WTC11 (cell line): Measurements from ENCODE around the gene CRIP1.

Source experiments
- MXD4 ChIP-seq: fragments of 250-450 bp; sonication (Bioruptor Pico); IDR thresholded peaks from 2 replicates; pipeline ENCODE4 v1.8.0; 2021; ENCODE audit warnings: mild to moderate bottlenecking, moderate library complexity, borderline replicate concordance
- USF2 ChIP-seq: sonication (generic); formaldehyde crosslinking; IDR thresholded peaks from 2 replicates; pipeline ENCODE4 v1.8.1; 2023; ENCODE audit warnings: mild to moderate bottlenecking, missing genetic modification reagents, moderate library complexity
- TF ChIP-seq, protein P1 (sequence below): fragments of 200-600 bp; IDR thresholded peaks from 2 replicates; pipeline ENCODE4 v1.8.0; 2022; ENCODE audit warnings: antibody characterized with exemption
- TF ChIP-seq, protein P2 (sequence below): fragments of 250-450 bp; sonication (Bioruptor Pico); IDR thresholded peaks from 2 replicates; pipeline ENCODE4 v1.9.0; 2021; ENCODE audit warnings: moderate library complexity, mild to moderate bottlenecking, inconsistent platforms, borderline replicate concordance

DNA sequence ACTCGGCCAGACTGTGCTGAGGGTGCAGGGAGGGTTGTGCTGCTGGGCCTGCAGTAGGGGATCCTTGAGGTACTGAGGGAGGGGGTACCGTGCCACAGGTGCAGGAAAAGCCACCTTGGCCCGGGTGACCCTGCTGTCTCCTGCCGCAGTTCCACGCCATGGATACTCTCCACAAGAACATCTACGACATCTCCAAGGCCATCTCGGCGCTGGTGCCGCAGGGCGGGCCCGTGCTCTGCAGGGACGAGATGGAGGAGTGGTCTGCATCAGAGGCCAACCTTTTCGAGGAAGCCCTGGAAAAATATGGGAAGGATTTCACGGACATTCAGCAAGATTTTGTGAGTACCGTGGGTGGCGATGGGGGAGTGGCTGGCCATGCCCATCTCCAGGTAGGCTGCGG, 26.1 kb upstream of the CRIP1 start:
- TF ChIP-seq, protein P1, sequence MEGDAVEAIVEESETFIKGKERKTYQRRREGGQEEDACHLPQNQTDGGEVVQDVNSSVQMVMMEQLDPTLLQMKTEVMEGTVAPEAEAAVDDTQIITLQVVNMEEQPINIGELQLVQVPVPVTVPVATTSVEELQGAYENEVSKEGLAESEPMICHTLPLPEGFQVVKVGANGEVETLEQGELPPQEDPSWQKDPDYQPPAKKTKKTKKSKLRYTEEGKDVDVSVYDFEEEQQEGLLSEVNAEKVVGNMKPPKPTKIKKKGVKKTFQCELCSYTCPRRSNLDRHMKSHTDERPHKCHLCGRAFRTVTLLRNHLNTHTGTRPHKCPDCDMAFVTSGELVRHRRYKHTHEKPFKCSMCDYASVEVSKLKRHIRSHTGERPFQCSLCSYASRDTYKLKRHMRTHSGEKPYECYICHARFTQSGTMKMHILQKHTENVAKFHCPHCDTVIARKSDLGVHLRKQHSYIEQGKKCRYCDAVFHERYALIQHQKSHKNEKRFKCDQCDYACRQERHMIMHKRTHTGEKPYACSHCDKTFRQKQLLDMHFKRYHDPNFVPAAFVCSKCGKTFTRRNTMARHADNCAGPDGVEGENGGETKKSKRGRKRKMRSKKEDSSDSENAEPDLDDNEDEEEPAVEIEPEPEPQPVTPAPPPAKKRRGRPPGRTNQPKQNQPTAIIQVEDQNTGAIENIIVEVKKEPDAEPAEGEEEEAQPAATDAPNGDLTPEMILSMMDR: no peak
- TF ChIP-seq USF2 (CRISPR knock-in tag) (no peak), MXD4 (no peak)
- TF ChIP-seq, protein P2, sequence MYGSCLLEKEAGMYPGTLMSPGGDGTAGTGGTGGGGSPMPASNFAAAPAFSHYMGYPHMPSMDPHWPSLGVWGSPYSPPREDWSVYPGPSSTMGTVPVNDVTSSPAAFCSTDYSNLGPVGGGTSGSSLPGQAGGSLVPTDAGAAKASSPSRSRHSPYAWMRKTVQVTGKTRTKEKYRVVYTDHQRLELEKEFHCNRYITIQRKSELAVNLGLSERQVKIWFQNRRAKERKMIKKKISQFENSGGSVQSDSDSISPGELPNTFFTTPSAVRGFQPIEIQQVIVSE (CRISPR knock-in tag): no peak
